KBM-7 (cell line): ENCODE results near the gene TMEM130.
A peak's percentile ranks its signal among the peaks of the same experiment; 100 is the strongest.

ENCODE experiments used
- DNase-seq: peaks from one replicate; pipeline ENCODE4 v3.0.0-alpha.2; 2015
- in situ Hi-C: fragments of 300-500 bp; cut with MboI; formaldehyde crosslinking; loops from 2 replicates; pipeline ENCODE4 v1.14.3; 2020; ENCODE audit warnings: low sequenced_read_pairs, low pct_unique_long_range_greater_than_20kb, mixed read lengths

TMEM130 gene

DNA sequence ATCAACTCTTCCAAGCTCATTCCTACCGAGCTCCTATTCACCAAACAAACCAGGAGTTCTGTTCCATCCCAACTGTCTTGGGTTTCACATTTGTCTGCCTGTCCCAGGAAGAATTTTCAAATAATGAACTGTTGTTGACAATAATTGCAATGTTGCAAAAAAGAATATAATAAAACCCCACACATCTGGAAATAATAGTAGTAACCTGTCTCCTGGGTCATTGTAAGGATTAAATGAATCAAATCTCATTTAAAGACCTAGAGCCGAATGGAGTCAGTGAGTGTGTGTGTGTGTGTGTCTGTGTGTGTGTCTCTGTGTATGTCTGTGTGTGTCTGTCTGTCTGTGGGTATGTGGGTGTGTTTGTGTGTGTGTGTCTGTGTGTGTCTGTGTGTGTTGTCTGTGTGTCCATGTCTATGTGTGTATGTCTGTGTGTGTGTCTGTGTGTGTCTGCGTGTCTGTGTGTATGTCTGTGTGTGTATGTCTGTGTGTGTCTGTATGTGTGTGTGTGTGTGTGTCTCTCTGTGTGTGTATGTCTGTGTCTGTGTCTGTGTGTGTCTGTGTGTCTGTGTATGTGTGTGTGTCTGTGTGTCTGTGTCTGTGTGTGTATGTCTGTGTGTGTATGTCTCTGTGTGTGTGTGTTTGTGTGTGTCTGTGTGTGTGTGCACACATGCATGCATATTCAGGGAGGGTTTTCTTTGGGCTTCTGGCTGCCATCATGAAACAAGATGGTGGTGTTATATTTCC lies 52.7 kb downstream of the TMEM130 start:
- in situ Hi-C loops: no loop called here
- DNase-seq: no peak

DNA sequence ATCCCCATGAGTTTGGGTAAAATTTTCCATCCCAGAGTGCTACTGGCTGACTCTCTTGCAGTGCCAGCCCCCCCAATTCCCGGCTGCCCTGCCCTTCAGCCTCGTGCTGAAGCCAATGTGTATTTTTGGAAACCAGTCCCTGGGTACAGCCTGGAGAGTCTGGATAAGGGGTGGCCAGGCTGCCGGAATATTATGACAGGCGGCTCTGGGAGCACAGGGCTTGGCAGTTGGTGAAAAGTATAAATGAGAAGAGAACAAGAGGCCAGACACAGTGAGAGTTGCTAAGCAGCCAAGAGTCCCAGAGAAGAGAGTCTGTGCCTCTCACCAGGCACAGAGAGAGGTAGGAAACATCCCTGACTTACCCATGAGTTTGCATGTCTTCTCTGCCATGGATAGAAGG lies 53.6 kb downstream of the TMEM130 start:
- in situ Hi-C loops: no loop called here
- DNase-seq: no peak

DNA sequence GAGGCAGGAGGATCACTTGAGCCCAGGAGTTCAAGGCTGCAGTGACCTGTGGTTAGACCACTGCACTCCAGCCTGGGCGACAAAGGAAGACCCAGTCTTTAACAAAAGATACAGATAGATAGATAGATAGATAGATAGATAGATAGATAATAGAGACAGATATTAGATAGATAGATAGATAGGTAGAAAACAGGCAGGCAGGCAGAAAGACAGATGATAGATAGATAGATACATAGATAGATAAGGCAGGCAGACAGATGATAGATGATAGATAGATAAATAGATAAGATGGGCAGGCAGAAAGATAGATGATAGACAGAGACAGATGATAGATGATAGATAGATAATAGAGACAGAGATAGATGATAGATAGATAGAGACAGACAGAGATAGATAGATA lies 54.5 kb downstream of the TMEM130 start:
- no peak for DNase-seq
- in situ Hi-C loops: no loop called here

DNA sequence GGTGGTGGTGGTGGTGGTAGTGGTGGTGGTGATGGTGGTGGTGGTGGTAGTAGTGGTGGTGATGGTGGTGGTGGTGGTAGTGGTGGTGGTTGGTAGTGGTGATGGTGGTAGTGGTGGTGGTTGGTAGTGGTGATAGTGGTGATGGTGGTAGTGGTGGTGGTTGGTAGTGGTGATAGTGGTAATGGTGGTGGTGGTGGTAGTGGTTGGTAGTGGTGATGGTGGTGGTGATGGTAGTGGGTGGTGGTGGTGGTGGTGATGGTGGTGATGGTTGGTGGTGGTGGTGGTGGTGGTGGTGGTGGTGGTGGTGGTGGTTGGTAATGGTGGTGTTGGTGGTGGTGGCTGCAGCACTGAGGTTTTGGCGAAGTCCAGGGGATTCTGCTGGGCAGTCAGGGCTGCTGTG lies 58.5 kb downstream of the TMEM130 start:
- in situ Hi-C loops: no loop called here

DNA sequence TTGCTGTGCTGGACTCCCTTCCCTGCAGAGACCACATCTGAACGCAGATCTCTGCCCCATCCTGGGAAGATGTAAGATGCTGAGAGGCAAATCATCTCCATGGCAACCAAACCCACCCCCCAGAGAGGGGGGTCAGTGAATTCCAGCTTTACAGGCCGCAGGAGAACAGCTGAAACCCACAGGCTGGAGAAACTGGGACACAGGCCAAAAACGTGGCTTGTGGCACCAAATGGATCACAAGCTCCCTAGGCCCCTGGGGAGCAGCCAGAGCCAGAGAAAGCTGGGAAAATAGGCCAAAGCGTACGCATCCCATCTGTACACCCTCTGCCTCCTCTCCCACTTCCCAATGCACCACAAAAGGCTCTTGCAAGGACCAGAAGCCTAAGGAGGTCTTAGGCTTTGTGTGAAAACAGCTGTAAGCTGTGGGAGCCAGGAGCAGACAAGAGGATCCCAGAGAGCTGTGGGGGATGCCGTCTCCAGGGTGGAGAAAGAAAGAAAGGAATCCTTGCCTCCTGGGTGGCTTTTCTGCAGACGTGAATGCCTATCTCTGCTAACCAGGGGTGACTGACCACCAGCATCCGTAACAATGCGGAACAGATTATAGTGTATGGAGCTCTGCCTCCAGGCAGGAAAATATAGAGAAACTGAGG lies 59.5 kb downstream of the TMEM130 start:
- no peak for DNase-seq
- in situ Hi-C loops: no loop called here

More for the DNA sequence above, 58.5 kb downstream of the TMEM130 start:
- no peak for DNase-seq

DNA sequence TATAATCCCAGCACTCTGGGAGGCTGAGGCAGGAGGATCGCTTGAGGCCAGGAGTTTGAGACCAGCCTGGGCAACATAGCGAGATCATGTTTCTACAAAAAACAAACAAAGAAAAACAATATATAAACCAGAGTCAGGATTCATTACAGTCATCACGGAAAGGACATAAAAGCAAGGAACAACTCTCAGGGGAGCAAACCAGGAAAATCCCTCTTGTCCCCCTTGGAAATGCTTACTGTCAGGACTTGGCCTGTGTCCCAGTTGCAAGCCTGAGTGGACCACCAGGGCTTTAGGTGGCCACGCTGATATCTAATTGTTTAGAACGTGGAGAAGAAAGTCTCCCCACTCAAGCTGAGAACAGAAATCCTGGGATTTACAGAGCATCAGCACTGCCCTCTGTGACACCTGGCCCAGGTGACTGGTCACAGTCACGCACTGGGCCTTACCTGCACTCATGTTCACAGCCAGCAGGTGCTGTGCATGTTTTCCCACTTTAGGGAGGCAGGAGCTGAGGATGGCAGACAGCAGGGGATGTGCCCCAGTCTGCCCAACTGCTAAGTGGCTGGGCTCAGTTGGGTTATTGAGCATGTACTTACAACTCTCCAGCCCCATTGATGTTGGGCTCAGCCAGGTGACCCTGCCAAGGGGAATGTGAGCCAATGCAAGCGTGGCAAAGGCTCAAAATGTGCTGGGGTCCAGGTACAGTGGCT lies 60.9 kb downstream of the TMEM130 start:
- no peak for DNase-seq
- in situ Hi-C loops: no loop called here

DNA sequence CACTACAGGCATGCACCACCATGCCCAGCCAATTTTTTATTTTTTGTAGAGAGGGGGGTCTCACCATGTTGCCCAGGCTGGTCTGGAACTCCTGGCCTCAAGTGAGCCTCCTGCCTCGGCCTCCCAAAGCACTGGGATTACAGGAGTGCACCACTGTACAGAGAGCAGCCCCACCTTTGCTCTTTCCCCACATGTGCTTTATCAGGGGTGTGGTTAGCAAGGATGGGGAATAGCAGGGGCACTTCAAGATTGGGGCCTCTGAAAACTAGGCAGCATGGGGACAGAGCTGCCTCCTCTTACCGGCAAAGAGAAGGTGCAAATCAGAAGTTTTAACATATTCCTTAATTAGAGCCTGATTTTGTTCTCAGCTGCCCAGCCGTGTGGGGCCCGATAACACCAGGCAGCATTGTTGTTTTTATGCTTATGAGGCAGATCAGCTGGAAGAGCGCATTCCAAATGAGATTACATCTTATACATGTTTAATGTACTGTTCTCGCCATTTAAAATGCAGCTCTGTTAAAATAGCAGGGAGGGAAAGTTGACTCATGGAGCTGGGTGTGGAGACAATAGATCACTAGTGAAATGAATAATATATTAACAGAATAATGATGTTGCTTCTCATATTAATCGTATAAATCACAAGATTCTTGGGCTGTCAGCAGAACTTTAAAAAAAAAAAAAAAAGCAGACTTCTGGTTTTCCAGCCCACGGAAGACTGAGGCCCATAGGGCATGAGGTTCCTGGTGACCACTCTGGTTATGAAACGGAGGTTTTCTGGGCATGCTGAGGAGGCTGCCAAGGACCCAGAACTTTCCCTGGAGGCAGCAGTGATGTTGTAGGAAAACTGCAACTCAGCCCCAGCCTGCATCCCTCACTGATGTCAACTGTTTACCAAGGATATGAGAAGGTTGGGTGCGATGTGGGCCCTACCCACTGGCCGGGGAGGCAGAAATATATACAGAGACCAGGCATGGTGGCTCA lies 62.5 kb downstream of the TMEM130 start:
- no peak for DNase-seq

DNA sequence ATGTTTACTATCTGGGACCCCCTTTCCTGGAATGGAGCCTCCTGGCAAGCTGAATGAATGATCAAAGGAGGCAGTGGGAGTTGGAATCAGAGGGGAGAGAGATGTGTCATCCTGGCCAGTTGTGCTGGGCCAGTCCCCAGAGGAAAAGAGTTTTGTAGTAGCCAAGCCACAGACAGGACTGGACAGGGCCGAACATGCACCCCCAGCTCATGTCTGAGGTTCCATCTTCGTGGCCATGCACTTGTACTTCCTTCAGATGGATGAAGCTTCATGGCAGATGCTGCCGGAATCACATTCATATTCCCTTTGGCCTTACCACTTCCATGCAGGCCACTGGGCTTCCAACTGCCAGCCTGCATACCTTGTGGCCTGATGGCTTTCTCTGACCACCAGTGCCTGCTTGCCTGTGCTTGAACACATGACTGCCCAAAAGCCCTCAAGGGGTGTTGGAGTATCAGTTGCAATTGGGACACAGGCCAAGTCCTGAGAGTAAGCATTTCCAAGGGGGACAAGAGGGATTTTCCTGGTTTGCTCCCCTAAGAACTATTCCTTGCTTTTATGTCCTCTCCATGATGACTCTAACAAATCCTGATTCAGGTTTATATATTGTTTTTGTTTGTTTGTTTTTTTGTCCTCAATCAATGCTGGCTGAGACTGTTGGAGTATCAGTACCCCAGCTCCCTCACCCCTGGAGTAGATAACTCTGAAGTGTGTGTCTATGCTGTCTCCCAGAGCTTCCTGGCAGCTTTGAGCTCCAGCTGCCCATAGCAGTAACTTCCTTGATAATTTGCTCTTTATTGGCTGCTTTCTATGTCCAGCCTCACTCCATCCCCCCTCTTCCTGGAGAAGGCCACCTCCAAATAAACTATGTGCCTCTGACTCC lies 63.6 kb downstream of the TMEM130 start:
- no peak for DNase-seq
- in situ Hi-C loops: no loop called here

More for the DNA sequence above, 62.5 kb downstream of the TMEM130 start:
- in situ Hi-C loops: no loop called here

DNA sequence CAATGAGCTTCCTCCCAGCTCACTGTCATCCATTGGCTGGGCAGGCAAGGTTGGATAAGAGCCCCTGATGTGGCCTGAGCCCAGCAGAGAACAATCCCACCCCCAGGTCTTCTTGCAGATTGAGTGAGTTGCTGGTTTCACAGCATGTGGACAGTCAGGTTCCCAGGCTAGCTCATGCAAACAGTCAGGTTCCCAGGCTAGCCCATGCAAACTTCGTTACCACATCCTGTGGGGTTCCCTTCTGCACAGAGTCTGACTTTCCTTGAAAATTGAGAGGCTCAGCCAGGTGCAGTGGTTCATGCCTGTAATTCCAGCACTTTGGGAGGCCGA lies 67.1 kb downstream of the TMEM130 start:
- no peak for DNase-seq
- in situ Hi-C loops: no loop called here

DNA sequence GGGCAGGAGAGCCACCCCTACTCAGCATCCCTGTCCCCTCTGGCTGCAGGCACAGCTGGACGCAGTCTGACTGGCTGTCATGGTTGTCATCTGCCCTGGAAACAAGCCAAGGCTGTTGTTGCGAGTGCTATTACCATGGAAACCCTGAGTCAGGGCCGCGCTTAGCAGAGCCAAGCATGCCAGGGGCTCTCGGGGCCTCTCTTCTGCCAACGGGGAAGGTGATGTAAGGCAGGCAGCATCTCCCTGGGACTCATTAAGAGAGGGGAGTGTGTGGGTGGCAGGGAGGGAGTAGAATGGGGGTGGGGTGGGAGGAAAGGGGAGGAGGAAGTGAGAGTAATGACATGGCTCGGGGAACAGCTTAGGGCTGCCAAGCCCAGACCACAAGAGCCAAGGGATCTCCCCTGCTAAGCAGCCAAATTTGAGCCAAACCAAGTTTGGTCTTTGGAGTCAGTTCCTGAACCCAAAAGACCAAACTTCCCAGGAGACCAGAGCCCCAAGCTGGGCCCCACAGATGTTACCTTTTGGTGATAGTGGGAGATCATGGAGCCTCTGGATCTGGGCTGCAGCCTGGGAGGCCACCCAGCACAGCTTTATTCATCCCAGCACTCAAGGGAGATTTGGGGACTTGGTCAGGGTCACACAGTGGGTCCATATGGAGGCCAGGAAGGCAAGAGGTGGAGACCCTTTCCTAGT lies 67.6 kb downstream of the TMEM130 start:
- in situ Hi-C loops: no loop called here
- DNase-seq: peak; percentile 58

DNA sequence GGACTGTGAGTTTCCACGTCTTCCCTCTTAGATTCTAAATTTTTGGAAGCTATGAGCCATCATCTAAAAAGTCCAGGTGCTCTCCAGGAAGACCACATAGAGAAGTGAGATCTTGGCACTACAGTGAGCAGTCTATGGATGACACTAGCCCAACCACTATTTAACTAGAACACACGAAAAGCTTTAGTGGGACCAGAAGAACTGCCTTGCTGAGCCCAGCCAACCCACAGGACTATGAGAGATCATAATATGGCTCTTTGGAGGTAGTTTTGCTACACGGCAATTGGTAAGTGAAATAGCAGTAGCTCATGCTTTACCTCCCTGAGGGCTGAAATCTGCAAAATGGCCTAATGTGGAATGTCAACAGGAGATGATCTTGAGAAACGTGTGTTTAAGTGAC lies 68.8 kb downstream of the TMEM130 start:
- no peak for DNase-seq
- in situ Hi-C loops: no loop called here

DNA sequence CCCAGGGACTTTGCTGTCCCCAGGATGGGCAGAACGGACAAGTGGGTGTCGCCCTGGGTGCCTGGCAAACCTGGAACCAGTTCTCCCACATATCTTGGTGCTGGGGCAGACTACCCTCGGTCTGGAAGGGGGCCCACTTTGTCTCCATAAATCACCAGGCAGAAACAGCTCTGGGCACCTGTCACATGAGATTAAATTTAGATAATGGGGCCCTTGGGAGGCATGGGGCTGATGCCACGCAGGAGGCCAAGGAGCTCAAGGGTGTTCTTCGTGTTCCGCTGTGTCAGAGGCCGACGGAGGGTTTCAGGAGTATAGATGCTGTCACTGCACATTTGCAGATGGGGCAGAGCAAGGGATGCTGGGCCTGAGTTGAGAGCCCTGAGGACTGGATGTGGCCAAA lies 72.7 kb downstream of the TMEM130 start:
- in situ Hi-C loops: no loop called here
- DNase-seq: no peak
